PFSK-1 (cell line): ENCODE data around the gene ABLIM2.

Source experiments
- POLR2AphosphoS5 ChIP-seq: IDR thresholded peaks from 2 replicates; pipeline ENCODE4 v1.6.1; 2012; ENCODE audit warnings: low read depth, mild to moderate bottlenecking, control low read depth, low read length, moderate library complexity
- REST ChIP-seq, 2 experiments: IDR thresholded peaks; 2 replicates each; pipeline versions ENCODE4 v1.6.1 to v1.8.0; 2011 to 2012; ENCODE audit warnings: low read depth in 2 of 2, low read length in 2 of 2, control low read depth in 1 of 2, inconsistent platforms in 1 of 2, mild to moderate bottlenecking in 1 of 2, moderate library complexity in 1 of 2; ENCODE audit not compliant: insufficient read depth in 1 of 2

- TF ChIP-seq POLR2AphosphoS5 (no peak), REST (IDR thresholded peaks at IDR 0.05; ENCODE audit: insufficient read depth in 1 of 2, low read depth in 2 of 2, low read length in 2 of 2) (no peak)
Measured at GRCh38 chr4:8053688-8054449, 104.7 kb downstream of the ABLIM2 start.
